ENCODE data around the gene TCEANC2.
"Not testable (repeated sequence)": the region's sequence is repeated elsewhere in the genome, so short reads cannot be mapped to it uniquely, and the experiment has no call there.

Gene TCEANC2

DNA sequence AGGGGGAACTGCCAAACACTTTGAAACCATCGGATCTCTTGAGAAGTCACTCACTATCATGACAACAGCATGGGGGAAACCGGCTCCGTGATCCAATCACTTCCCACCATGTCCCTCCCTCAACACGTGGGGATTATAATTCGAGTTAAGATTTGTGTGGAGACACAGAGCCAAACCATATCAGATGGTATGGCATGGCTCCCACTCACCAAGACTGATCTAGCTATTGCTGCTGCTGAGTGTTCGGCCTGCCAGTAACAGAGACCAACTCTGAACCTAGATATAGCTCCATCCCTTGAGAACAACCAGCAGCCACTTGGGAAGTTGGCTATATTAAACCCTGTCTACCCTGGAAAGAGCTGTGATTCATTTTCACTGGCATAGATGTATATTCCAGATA is 50.0 kb downstream of the TCEANC2 start:
- no peak overlapping the region for H2AFZ ChIP-seq (ENCODE audit: low read depth)
- no peaks in the 10 kb centered on the region for H4K20me1 ChIP-seq (ENCODE audit: insufficient read depth)
- H3K4me2 ChIP-seq, result no peak overlapping the region
- H3K27ac ChIP-seq, result no peak overlapping the region
- no peaks in the 10 kb centered on the region for H3K79me2 ChIP-seq (ENCODE audit: insufficient read depth, low read depth)
- no peaks in the 10 kb centered on the region for H3K4me1 ChIP-seq (ENCODE audit: low read depth, poor library complexity, severe bottlenecking)
- no peak overlapping the region for H3K4me3 ChIP-seq (IDR thresholded peaks at IDR 0.05; ENCODE audit: insufficient read depth, low read depth, low read length)
- no peaks in the 10 kb centered on the region for H3K36me3 ChIP-seq (ENCODE audit: insufficient read depth)
- TF ChIP-seq, protein P1, sequence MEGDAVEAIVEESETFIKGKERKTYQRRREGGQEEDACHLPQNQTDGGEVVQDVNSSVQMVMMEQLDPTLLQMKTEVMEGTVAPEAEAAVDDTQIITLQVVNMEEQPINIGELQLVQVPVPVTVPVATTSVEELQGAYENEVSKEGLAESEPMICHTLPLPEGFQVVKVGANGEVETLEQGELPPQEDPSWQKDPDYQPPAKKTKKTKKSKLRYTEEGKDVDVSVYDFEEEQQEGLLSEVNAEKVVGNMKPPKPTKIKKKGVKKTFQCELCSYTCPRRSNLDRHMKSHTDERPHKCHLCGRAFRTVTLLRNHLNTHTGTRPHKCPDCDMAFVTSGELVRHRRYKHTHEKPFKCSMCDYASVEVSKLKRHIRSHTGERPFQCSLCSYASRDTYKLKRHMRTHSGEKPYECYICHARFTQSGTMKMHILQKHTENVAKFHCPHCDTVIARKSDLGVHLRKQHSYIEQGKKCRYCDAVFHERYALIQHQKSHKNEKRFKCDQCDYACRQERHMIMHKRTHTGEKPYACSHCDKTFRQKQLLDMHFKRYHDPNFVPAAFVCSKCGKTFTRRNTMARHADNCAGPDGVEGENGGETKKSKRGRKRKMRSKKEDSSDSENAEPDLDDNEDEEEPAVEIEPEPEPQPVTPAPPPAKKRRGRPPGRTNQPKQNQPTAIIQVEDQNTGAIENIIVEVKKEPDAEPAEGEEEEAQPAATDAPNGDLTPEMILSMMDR (conservative IDR thresholded peaks at IDR 0.05; ENCODE audit: low read depth, low read length), result no peak
- H3K27me3 ChIP-seq (ENCODE audit: insufficient read depth, low read depth), result no peaks in the 10 kb centered on the region
- no peak overlapping the region for H3K9ac ChIP-seq

DNA sequence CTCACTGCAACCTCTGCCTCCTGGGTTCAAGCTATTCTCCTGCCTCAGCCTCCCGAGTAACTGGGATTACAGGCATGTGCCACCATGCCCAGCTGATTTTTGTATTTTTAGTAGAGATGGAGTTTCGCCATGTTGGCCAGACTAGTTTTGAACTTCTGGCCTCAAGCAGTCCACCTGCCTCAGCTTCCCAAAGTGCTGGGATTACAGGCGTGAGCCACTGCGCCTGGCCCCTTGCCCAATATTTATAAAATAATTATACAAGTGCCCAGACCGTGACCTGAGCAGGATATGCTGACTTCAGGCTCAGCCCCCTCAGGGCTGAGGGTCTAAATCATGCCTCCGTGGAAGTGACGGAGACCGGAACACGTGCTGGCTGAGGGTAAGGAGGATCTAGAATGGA is 51.2 kb downstream of the TCEANC2 start:
- not testable (repeated sequence) for H2AFZ ChIP-seq (ENCODE audit: low read depth); H4K20me1 ChIP-seq (ENCODE audit: insufficient read depth); H3K4me2 ChIP-seq; H3K27me3 ChIP-seq (ENCODE audit: insufficient read depth, low read depth); H3K9ac ChIP-seq; H3K27ac ChIP-seq; H3K79me2 ChIP-seq (ENCODE audit: insufficient read depth, low read depth); H3K36me3 ChIP-seq (ENCODE audit: insufficient read depth); H3K4me1 ChIP-seq (ENCODE audit: low read depth, poor library complexity, severe bottlenecking); H3K4me3 ChIP-seq (IDR thresholded peaks at IDR 0.05; ENCODE audit: insufficient read depth, low read depth, low read length)

DNA sequence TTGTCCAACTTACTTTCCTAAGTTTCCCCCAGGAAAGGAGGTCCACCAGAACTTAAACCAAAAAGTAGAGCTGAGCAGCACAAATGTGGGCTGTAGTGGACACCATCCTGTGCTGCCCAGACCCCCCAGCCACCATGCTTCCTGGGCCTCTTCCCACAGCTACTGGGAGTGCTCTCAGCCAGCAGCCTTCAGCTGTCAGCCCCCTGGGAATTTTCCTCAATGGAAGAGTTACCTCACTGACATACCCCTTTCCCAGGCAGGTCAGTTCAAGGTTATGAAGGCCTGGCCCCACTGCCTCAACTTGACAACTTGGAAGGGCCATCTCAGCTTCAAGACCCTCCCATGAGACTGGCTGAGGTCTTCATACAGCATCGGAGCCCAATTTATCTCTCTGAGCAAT is 51.7 kb downstream of the TCEANC2 start:
- Histone ChIP-seq H3K27me3 (ENCODE audit: insufficient read depth, low read depth) (no peaks in the 10 kb centered on the region), H3K4me2 (no peak overlapping the region), H2AFZ (ENCODE audit: low read depth) (no peak overlapping the region), H3K9ac (no peak overlapping the region), H4K20me1 (ENCODE audit: insufficient read depth) (no peaks in the 10 kb centered on the region), H3K27ac (no peak overlapping the region), H3K4me1 (ENCODE audit: low read depth, poor library complexity, severe bottlenecking) (no peaks in the 10 kb centered on the region), H3K36me3 (ENCODE audit: insufficient read depth) (no peaks in the 10 kb centered on the region), H3K79me2 (ENCODE audit: insufficient read depth, low read depth) (no peaks in the 10 kb centered on the region), H3K4me3 (IDR thresholded peaks at IDR 0.05; ENCODE audit: insufficient read depth, low read depth, low read length) (no peak overlapping the region)
- TF ChIP-seq, protein P1 (conservative IDR thresholded peaks at IDR 0.05; ENCODE audit: low read depth, low read length), result no peak

DNA sequence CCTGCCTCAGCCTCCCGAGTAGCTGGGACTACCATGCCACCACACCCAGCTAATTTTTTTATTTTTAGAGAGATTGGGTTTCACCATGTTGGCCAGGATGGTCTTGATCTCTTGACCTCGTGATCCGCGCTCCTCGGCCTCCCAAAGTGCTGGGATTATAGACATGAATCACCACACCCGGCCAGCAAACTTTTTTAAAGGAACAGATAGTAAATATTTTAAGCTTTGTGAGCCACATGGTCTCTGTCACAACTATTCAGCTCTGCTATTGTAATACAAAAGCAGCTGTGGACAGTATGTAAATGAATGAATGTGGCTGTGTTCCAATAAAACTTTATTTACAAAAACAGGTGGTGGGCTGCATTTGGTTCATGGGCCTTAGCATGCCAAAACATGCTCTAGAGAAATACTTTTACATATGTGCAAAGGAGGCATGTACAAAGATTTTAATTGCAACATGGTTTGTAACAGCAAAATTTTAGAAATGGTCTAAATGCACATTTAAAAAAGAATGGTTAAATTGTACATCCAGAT is 52.4 kb downstream of the TCEANC2 start:
- H3K27me3 ChIP-seq (ENCODE audit: insufficient read depth, low read depth), result no peaks in the 10 kb centered on the region
- H3K9ac ChIP-seq, result no peak overlapping the region
- H3K4me3 ChIP-seq (IDR thresholded peaks at IDR 0.05; ENCODE audit: insufficient read depth, low read depth, low read length), result no peak overlapping the region
- H2AFZ ChIP-seq (ENCODE audit: low read depth), result no peak overlapping the region
- H4K20me1 ChIP-seq (ENCODE audit: insufficient read depth), result no peaks in the 10 kb centered on the region
- H3K79me2 ChIP-seq (ENCODE audit: insufficient read depth, low read depth), result no peaks in the 10 kb centered on the region
- H3K36me3 ChIP-seq (ENCODE audit: insufficient read depth), result no peaks in the 10 kb centered on the region
- TF ChIP-seq, protein P1 (conservative IDR thresholded peaks at IDR 0.05; ENCODE audit: low read depth, low read length), result no peak
- no peaks in the 10 kb centered on the region for H3K4me1 ChIP-seq (ENCODE audit: low read depth, poor library complexity, severe bottlenecking)
- H3K4me2 ChIP-seq, result no peak overlapping the region
- no peak overlapping the region for H3K27ac ChIP-seq

DNA sequence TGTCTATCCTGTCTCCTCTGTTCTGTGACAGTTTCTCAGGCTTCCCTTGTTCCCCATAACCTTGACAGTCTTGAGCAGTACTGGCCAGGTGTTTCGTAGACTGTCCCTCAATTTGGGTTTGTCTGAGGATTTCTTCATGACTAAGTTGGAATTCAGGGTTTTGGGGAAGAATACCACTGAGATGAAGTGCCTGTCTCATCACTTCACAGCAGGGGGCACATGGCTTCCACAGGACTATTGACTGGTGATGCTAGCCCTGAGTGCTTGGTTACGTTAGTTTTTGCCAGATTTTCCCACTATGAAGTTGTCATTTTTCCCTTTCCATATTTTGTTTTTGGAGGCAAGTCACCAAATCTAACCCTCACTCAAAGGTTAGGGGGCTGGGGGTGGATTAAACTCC is 53.7 kb downstream of the TCEANC2 start:
- Histone ChIP-seq H3K27me3 (ENCODE audit: insufficient read depth, low read depth) (no peaks in the 10 kb centered on the region), H4K20me1 (ENCODE audit: insufficient read depth) (no peaks in the 10 kb centered on the region), H2AFZ (ENCODE audit: low read depth) (no peak overlapping the region)

More for the DNA sequence above, 53.7 kb downstream of the TCEANC2 start:
- Histone ChIP-seq H3K4me3 (IDR thresholded peaks at IDR 0.05; ENCODE audit: insufficient read depth, low read depth, low read length) (no peak overlapping the region), H3K4me2 (no peak overlapping the region), H3K9ac (no peak overlapping the region), H3K36me3 (ENCODE audit: insufficient read depth) (no peaks in the 10 kb centered on the region), H3K27ac (no peak overlapping the region), H3K79me2 (ENCODE audit: insufficient read depth, low read depth) (no peaks in the 10 kb centered on the region), H3K4me1 (ENCODE audit: low read depth, poor library complexity, severe bottlenecking) (no peaks in the 10 kb centered on the region)
- TF ChIP-seq, protein P1 (conservative IDR thresholded peaks at IDR 0.05; ENCODE audit: low read depth, low read length), result no peak
